Measurements from ENCODE around the gene ATP6V0E1. TPM values are rescaled to one million over a fixed set of nuclear protein-coding genes. Genes with fewer than 3 reads are reported as not detected.

ATP6V0E1 gene
- total and polyA plus RNA-seq, 2 donors (not counting 3 experiments of a cell fraction or from before 2014, with no cell fraction given): 217 to 278 TPM

DNA sequence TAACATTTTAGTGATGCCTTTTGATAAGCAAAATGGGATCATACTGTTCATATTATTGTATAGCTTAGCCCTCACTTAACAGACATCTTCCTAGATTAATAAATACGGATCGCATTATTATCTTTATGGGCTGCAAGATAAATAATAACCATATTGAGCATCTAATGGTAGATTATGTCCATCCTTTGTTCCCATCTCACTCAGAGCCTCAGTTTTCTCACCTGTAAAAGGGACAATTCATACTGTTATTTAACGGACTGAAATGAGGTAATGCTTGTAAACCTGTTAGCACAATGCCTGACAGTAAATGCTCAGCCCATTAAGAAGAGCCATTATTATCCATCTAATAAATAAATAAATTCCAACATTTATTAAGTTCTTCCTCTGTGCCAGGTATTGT lies 27.3 kb upstream of the ATP6V0E1 start:
- Histone ChIP-seq H3K4me1 (ENCODE audit: control insufficient read depth, extremely low read depth, insufficient read depth, low read length) (peaks cover 22% of the 10 kb centered on the region), H3K4me3 (replicated peaks in 1 of 3; ENCODE audit: insufficient read depth in 1 of 3, low read depth in 1 of 3, low read length in 3 of 3) (no peak overlapping the region), H3K9ac (replicated peaks; ENCODE audit: extremely low read depth, insufficient read depth, low read length) (no peak overlapping the region), H2AFZ (ENCODE audit: low read depth, low read length) (no peak overlapping the region), H3K9me3 (replicated peaks; ENCODE audit: control insufficient read depth, insufficient read depth, low read length) (no peaks in the 10 kb centered on the region), H3K27ac (ENCODE audit: insufficient read depth, low read depth, low read length) (peak overlapping the region; percentile 33), H3K79me2 (ENCODE audit: control insufficient read depth, insufficient read depth, low read length) (peaks cover 5% of the 10 kb centered on the region), H3K9me1 (replicated peaks; ENCODE audit: control insufficient read depth, extremely low read depth, insufficient read depth, low read length) (no peaks in the 10 kb centered on the region), H3K27me3 (ENCODE audit: control insufficient read depth in 2 of 2, insufficient read depth in 2 of 2, low read length in 2 of 2) (no peaks in the 10 kb centered on the region), H3K36me3 (ENCODE audit: control insufficient read depth in 2 of 2, extremely low read depth in 1 of 2, insufficient read depth in 2 of 2, low read length in 2 of 2) (peaks cover 0 to 7% of the 10 kb centered on the region in 2 experiments), H4K20me1 (replicated peaks; ENCODE audit: control insufficient read depth, extremely low read depth, insufficient read depth, low read length) (no peaks in the 10 kb centered on the region), H3K4me2 (ENCODE audit: insufficient read depth, low read length) (peak overlapping the region; percentile 47)
- ChIA-PET POLR2A (no interaction called here), CTCF (interaction anchor here (1.1 kb wide), 1 partner anchor 242 kb away, joined by 3 read pairs; no protein-coding TSS in a partner anchor)
- DNase-seq (ENCODE audit: low read depth, low spot score) (no peak), FAIRE-seq (no peak)
- dilution Hi-C loops (cut with MboI; ENCODE audit: extremely low pct_ligation_motif_present, low sequenced_read_pairs) (no loop called here), intact Hi-C loops (cut with micrococcal nuclease) (loop anchor here (5.0 kb wide), 1 partner anchor 376 kb away; no protein-coding TSS in a partner anchor)
- BruUV-seq (replicated peaks): no TSS peak
- TF ChIP-seq MYC (IDR thresholded peaks at IDR 0.05; ENCODE audit: low read depth, low read length) (no peak), EZH2 (IDR thresholded peaks at IDR 0.05; ENCODE audit: borderline replicate concordance, low read depth, low read length, severe bottlenecking) (no peak), POLR2A (IDR thresholded peaks at IDR 0.05; ENCODE audit: low read depth, low read length) (no peak), GATA2 (IDR thresholded peaks at IDR 0.05; ENCODE audit: insufficient read depth, insufficient read length, low read depth, low read length) (no peak), FOS (IDR thresholded peaks at IDR 0.05; ENCODE audit: borderline replicate concordance, insufficient read depth, low read length) (no peak), POLR2AphosphoS5 (IDR thresholded peaks at IDR 0.05; ENCODE audit: insufficient read depth, low read depth, low read length) (no peak), JUN (IDR thresholded peaks at IDR 0.05; ENCODE audit: borderline replicate concordance, insufficient read depth, insufficient read length, low read depth) (no peak)
- TF ChIP-seq, protein P1, sequence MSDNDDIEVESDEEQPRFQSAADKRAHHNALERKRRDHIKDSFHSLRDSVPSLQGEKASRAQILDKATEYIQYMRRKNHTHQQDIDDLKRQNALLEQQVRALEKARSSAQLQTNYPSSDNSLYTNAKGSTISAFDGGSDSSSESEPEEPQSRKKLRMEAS (IDR thresholded peaks at IDR 0.05; ENCODE audit: insufficient read depth, insufficient read length): no peak
- TF ChIP-seq, protein P2, sequence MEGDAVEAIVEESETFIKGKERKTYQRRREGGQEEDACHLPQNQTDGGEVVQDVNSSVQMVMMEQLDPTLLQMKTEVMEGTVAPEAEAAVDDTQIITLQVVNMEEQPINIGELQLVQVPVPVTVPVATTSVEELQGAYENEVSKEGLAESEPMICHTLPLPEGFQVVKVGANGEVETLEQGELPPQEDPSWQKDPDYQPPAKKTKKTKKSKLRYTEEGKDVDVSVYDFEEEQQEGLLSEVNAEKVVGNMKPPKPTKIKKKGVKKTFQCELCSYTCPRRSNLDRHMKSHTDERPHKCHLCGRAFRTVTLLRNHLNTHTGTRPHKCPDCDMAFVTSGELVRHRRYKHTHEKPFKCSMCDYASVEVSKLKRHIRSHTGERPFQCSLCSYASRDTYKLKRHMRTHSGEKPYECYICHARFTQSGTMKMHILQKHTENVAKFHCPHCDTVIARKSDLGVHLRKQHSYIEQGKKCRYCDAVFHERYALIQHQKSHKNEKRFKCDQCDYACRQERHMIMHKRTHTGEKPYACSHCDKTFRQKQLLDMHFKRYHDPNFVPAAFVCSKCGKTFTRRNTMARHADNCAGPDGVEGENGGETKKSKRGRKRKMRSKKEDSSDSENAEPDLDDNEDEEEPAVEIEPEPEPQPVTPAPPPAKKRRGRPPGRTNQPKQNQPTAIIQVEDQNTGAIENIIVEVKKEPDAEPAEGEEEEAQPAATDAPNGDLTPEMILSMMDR (IDR thresholded peaks at IDR 0.05; ENCODE audit: extremely low read depth in 1 of 2, insufficient read depth in 1 of 2, low read depth in 1 of 2, low read length in 2 of 2): no peak

All from endothelial cell of umbilical vein (primary cell).